IMR-90 (cell line): Measurements from ENCODE around the gene LRRC10B. TPM values are rescaled to one million over a fixed set of nuclear protein-coding genes. Genes with fewer than 3 reads are reported as not detected.

Experiments
- ATAC-seq: fragments of 200-7000 bp; cut with Tn5 transposase; 2 replicates; pipeline ENCODE4 v1.9.1; 2020; ENCODE audit warnings: low read depth, mild to moderate bottlenecking, moderate library complexity
- BruUV-seq: library from RNA; stranded (reverse); fragments of 400-500 nt; replicated peaks from 2 replicates; lab custom pipeline; 2021; lab: Mats Ljungman, UMichigan
- CTCF ChIA-PET: fragments of 300-600 bp; formaldehyde crosslinking; extraction: SDS; loops from one replicate; lab custom pipeline; 2021; ENCODE audit warnings: antibody characterized with exemption; lab: Yijun Ruan, JAX
- POLR2A ChIA-PET: fragments of 300-600 bp; sonication (Branson Sonifier 250); formaldehyde crosslinking; loops from one replicate; lab custom pipeline; 2022; ENCODE audit warnings: antibody characterized with exemption; ENCODE audit not compliant: unreplicated experiment; lab: Charles Lee
- DNase-seq: peaks from one replicate; pipeline ENCODE4 v3.0.0; 2013
- H2AFZ ChIP-seq: replicated peaks from 2 replicates; pipeline ENCODE3; 2013; ENCODE audit warnings: low read length, mild to moderate bottlenecking; ENCODE audit not compliant: poor library complexity
- H2AK5ac ChIP-seq: 2 replicates; pipeline ENCODE4 v1.6.1; 2013; ENCODE audit warnings: low read depth, low read length, inconsistent platforms
- H2AK9ac ChIP-seq: replicated peaks from 2 replicates; pipeline ENCODE3; 2013; ENCODE audit warnings: mild to moderate bottlenecking, low read depth, low read length, moderate library complexity; ENCODE audit not compliant: poor library complexity
- H2BK120ac ChIP-seq: 2 replicates; pipeline ENCODE4 v1.6.1; 2013; ENCODE audit warnings: low read depth, low read length, inconsistent platforms
- H2BK15ac ChIP-seq: 3 replicates; pipeline ENCODE4 v1.6.1; 2013; ENCODE audit warnings: low read depth, low read length, inconsistent platforms
- H2BK20ac ChIP-seq: 2 replicates; pipeline ENCODE4 v1.6.1; 2013; ENCODE audit warnings: low read depth, mild to moderate bottlenecking, inconsistent platforms, low read length, moderate library complexity
- H2BK5ac ChIP-seq: 2 replicates; pipeline ENCODE4 v1.6.1; 2013; ENCODE audit warnings: mild to moderate bottlenecking, low read depth, low read length, inconsistent platforms; ENCODE audit not compliant: poor library complexity, severe bottlenecking
- H3K14ac ChIP-seq: replicated peaks from 2 replicates; pipeline ENCODE4 v1.6.1; 2013; ENCODE audit warnings: low read depth, low read length, inconsistent platforms
- H3K18ac ChIP-seq: 2 replicates; pipeline ENCODE4 v1.6.1; 2013; ENCODE audit warnings: low read depth, low read length, control low read depth
- H3K23ac ChIP-seq: 2 replicates; pipeline ENCODE4 v1.6.1; 2013; ENCODE audit warnings: low read depth, low read length, inconsistent platforms
- H3K27ac ChIP-seq: 2 replicates; pipeline ENCODE4 v1.5.1; 2013; ENCODE audit warnings: mild to moderate bottlenecking, control low read depth, low read length; ENCODE audit not compliant: insufficient read depth
- H3K27me3 ChIP-seq: 2 replicates; pipeline ENCODE4 v1.6.1; 2013; ENCODE audit warnings: low read length; ENCODE audit not compliant: control insufficient read depth, insufficient read depth
- H3K36me3 ChIP-seq: 2 replicates; pipeline ENCODE4 v1.6.1; 2013; ENCODE audit warnings: low read length, mixed read lengths; ENCODE audit not compliant: control insufficient read depth, insufficient read depth
- H3K4ac ChIP-seq: 2 replicates; pipeline ENCODE4 v1.6.1; 2013; ENCODE audit warnings: low read depth, low read length, inconsistent platforms
- H3K4me1 ChIP-seq: 2 replicates; pipeline ENCODE4 v1.6.1; 2013; ENCODE audit warnings: low read length, mixed read lengths; ENCODE audit not compliant: control insufficient read depth, insufficient read depth
- H3K4me2 ChIP-seq: 2 replicates; pipeline ENCODE4 v1.6.1; 2013; ENCODE audit warnings: low read depth, mild to moderate bottlenecking, control low read depth, low read length, moderate library complexity
- H3K4me3 ChIP-seq: 2 replicates; pipeline ENCODE4 v1.5.1; 2013; ENCODE audit warnings: low read depth, mild to moderate bottlenecking, control low read depth, low read length, moderate library complexity; ENCODE audit not compliant: insufficient read depth
- H3K56ac ChIP-seq: 2 replicates; pipeline ENCODE4 v1.6.1; 2013; ENCODE audit warnings: low read length, inconsistent platforms; ENCODE audit not compliant: insufficient read depth; ENCODE audit errors: extremely low read depth
- H3K79me1 ChIP-seq, 2 experiments: 2 replicates each; pipeline ENCODE4 v1.6.1; 2013; ENCODE audit warnings: low read length in 2 of 2, inconsistent platforms in 1 of 2, low read depth in 1 of 2
- H3K9ac ChIP-seq: 2 replicates; pipeline ENCODE4 v1.6.1; 2013; ENCODE audit warnings: low read depth, low read length, control low read depth
- H3K9me1 ChIP-seq: 2 replicates; pipeline ENCODE4 v1.6.1; 2013; ENCODE audit warnings: low read length, inconsistent platforms; ENCODE audit not compliant: insufficient read depth
- H3K9me3 ChIP-seq: 2 replicates; pipeline ENCODE4 v1.6.1; 2013; ENCODE audit warnings: low read length; ENCODE audit not compliant: control insufficient read depth, insufficient read depth
- H4K20me1 ChIP-seq: 2 replicates; pipeline ENCODE4 v1.6.1; 2013; ENCODE audit warnings: low read length, inconsistent platforms; ENCODE audit not compliant: insufficient read depth
- H4K5ac ChIP-seq: 2 replicates; pipeline ENCODE4 v1.6.1; 2013; ENCODE audit warnings: mild to moderate bottlenecking, low read depth, low read length, control low read depth
- H4K8ac ChIP-seq, 2 experiments: 2 replicates each; pipeline ENCODE4 v1.6.1; 2013; ENCODE audit warnings: low read depth in 2 of 2, low read length in 2 of 2, control low read depth in 1 of 2, inconsistent platforms in 1 of 2
- H4K91ac ChIP-seq: 2 replicates; pipeline ENCODE4 v1.6.1; 2013; ENCODE audit warnings: low read depth, low read length, inconsistent platforms; ENCODE audit not compliant: insufficient read depth
- BHLHE40 ChIP-seq: fragments of 150-350 bp; IDR thresholded peaks from 2 replicates; pipeline ENCODE4 v1.6.1; 2016; ENCODE audit warnings: mild to moderate bottlenecking, low read depth, low read length
- CEBPB ChIP-seq: IDR thresholded peaks from 2 replicates; pipeline ENCODE4 v1.6.1; 2012; ENCODE audit warnings: low read depth, low read length, improper control_type of control experiment
- CHD1 ChIP-seq: IDR thresholded peaks from 2 replicates; pipeline ENCODE4 v1.6.1; 2012; ENCODE audit warnings: low read depth, low read length, improper control_type of control experiment
- CTCF ChIP-seq: conservative IDR thresholded peaks from 2 replicates; pipeline ENCODE4 v1.5.1; 2012; ENCODE audit warnings: mild to moderate bottlenecking, low read depth, low read length, improper control_type of control experiment
- FOS ChIP-seq: fragments of 150-350 bp; IDR thresholded peaks from 2 replicates; pipeline ENCODE4 v1.6.1; 2016; ENCODE audit warnings: low read depth, low read length
- MAZ ChIP-seq: IDR thresholded peaks from 2 replicates; pipeline ENCODE4 v1.6.1; 2012; ENCODE audit warnings: low read depth, mild to moderate bottlenecking, low read length, improper control_type of control experiment, moderate library complexity, borderline replicate concordance
- MXI1 ChIP-seq: IDR thresholded peaks from 2 replicates; pipeline ENCODE4 v1.6.1; 2012; ENCODE audit warnings: low read depth, mild to moderate bottlenecking, low read length, moderate library complexity, borderline replicate concordance
- POLR2A ChIP-seq: IDR thresholded peaks from 2 replicates; pipeline ENCODE4 v1.6.1; 2012; ENCODE audit warnings: mild to moderate bottlenecking, low read depth, low read length
- RFX5 ChIP-seq: IDR thresholded peaks from 2 replicates; pipeline ENCODE4 v1.8.0; 2012; ENCODE audit warnings: low read depth, mild to moderate bottlenecking, low read length, moderate library complexity
- USF2 ChIP-seq: fragments of 150-350 bp; IDR thresholded peaks from 2 replicates; pipeline ENCODE4 v1.6.1; 2017; ENCODE audit warnings: mild to moderate bottlenecking, antibody characterized with exemption, low read length, low read depth
- WGBS, 2 experiments: methylation state at CpG; one replicate each; pipeline versions ENCODE4 v1.1.5 to v1.1.7; 2013; ENCODE audit warnings: missing lambda C conversion rate in 2 of 2; ENCODE audit not compliant: insufficient read length in 1 of 2; ENCODE audit errors: extremely low coverage in 2 of 2; 5-methylcytosine and 5-hydroxymethylcytosine counted together
- dilution Hi-C: fragments of 300-500 bp; cut with HindIII; formaldehyde crosslinking; loops from one replicate; pipeline ENCODE4 v1.14.3; 2018; ENCODE audit warnings: low sequenced_read_pairs; ENCODE audit not compliant: unreplicated experiment
- in situ Hi-C: fragments of 300-500 bp; cut with MboI; formaldehyde crosslinking; loops from 3 replicates; pipeline ENCODE4 v1.14.3; 2019; ENCODE audit warnings: low sequenced_read_pairs, inconsistent platforms, mixed read lengths
- intact Hi-C: fragments of 100-400 bp; cut with micrococcal nuclease; formaldehyde crosslinking; loops from 2 replicates; pipeline ENCODE4 v1.10.0; 2022
- polyA plus RNA-seq, 3 experiments: library from polyadenylated mRNA; depleted of rRNA; stranded (reverse); fragments of >200 nt; gene quantifications; 2 replicates each; pipeline ENCODE4 v1.2.3, GENCODE V29; 2012; ENCODE audit warnings: low replicate concordance in 1 of 3
- total RNA-seq: library from RNA; depleted of rRNA; stranded (reverse); fragments of >200 nt; gene quantifications from 2 replicates; pipeline ENCODE4 v1.2.3, GENCODE V29; 2012

Gene LRRC10B
- total and polyA plus RNA-seq, 2 of the 4 experiments (the other 2 are of a cell fraction), result not detected

GRCh38 chr11:61545921-61546320 lies 37.4 kb downstream of the LRRC10B start:
- DNase-seq (no peak), ATAC-seq (no peak)
- CTCF ChIA-PET, result no interaction called here
- H4K20me1 ChIP-seq, result no peaks in the 10 kb centered on the region
- H3K4ac ChIP-seq, result no peak overlapping the region
- H2BK120ac ChIP-seq, result no peak overlapping the region
- H2AFZ ChIP-seq, result no peak overlapping the region
- WGBS, 2 experiments, result 83% methylated on average over 15 of the region's 32 CpGs; no CpG with 5 or more reads in 1 of the 2 experiments
- no peak overlapping the region for H3K14ac ChIP-seq
- no peak overlapping the region for H3K4me2 ChIP-seq
- POLR2A ChIA-PET, result no interaction called here
- no peak overlapping the region for H4K91ac ChIP-seq
- no peak overlapping the region for H3K23ac ChIP-seq
- no peak overlapping the region for H3K4me3 ChIP-seq
- no peak overlapping the region for H3K56ac ChIP-seq
- no peaks in the 10 kb centered on the region for H3K9me3 ChIP-seq
- no peak overlapping the region for H3K18ac ChIP-seq
- intact Hi-C loops, result no loop called here
- H3K79me1 ChIP-seq, result no peaks in the 10 kb centered on the region
- H2BK20ac ChIP-seq, result no peak overlapping the region
- H2BK15ac ChIP-seq, result no peak overlapping the region
- dilution Hi-C loops, result no loop called here
- H3K36me3 ChIP-seq, result no peaks in the 10 kb centered on the region
- no peak overlapping the region for H2AK9ac ChIP-seq
- H3K27me3 ChIP-seq, result peaks cover 9% of the 10 kb centered on the region; the same call in 1 of the 2 replicates
- H3K27ac ChIP-seq, result no peak overlapping the region
- no peak overlapping the region for H2BK5ac ChIP-seq
- H4K8ac ChIP-seq, result no peak overlapping the region
- no peak overlapping the region for H2AK5ac ChIP-seq
- no TSS peak for BruUV-seq
- no peak for TF ChIP-seq POLR2A
- no peak for TF ChIP-seq CEBPB
- no peak for TF ChIP-seq RFX5
- TF ChIP-seq BHLHE40, result no peak
- TF ChIP-seq USF2, result no peak
- TF ChIP-seq FOS, result no peak
- no peak for TF ChIP-seq CTCF
- no peak for TF ChIP-seq MXI1
- no peak for TF ChIP-seq MAZ
- no peak for TF ChIP-seq CHD1
- peaks cover 13% of the 10 kb centered on the region for H3K4me1 ChIP-seq
- H3K9ac ChIP-seq, result no peak overlapping the region
- no peaks in the 10 kb centered on the region for H3K9me1 ChIP-seq
- in situ Hi-C loops, result no loop called here
- no peak overlapping the region for H4K5ac ChIP-seq
